ENCODE data around the gene ATP8A2. TPM values are rescaled to one million over a fixed set of nuclear protein-coding genes. Genes with fewer than 3 reads are reported as not detected.

Gene ATP8A2
- total RNA-seq, 1 donor, result 0.72 TPM

GRCh38 chr13:25608181-25608580 lies 236.4 kb downstream of the ATP8A2 start:
- Histone ChIP-seq H3K79me2 (ENCODE audit: insufficient read depth, low read length) (no peaks in the 10 kb centered on the region), H4K20me1 (ENCODE audit: insufficient read depth, low read length) (no peaks in the 10 kb centered on the region), H3K4me2 (ENCODE audit: insufficient read depth, low read length) (no peak overlapping the region), H2AFZ (ENCODE audit: low read length) (no peak overlapping the region), H3K27ac (ENCODE audit: low read depth, low read length) (no peak overlapping the region), H3K27me3 (ENCODE audit: insufficient read depth, low read length) (no peaks in the 10 kb centered on the region), H3K36me3 (ENCODE audit: insufficient read depth, low read length) (no peaks in the 10 kb centered on the region), H3K9me3 (ENCODE audit: low read depth, low read length) (no peaks in the 10 kb centered on the region), H3K4me1 (ENCODE audit: insufficient read depth, low read length) (no peaks in the 10 kb centered on the region), H3K4me3 (ENCODE audit: insufficient read depth, low read length) (no peak overlapping the region)
- TF ChIP-seq CTCF (IDR thresholded peaks at IDR 0.05; ENCODE audit: extremely low read depth, low read depth, low read length), result no peak
- DNase-seq (ENCODE audit: insufficient read length, low spot score, missing footprints), result peak; percentile 9

- Histone ChIP-seq H3K27ac (ENCODE audit: low read depth, low read length) (no peak overlapping the region), H3K9me3 (ENCODE audit: low read depth, low read length) (no peaks in the 10 kb centered on the region), H3K36me3 (ENCODE audit: insufficient read depth, low read length) (no peaks in the 10 kb centered on the region), H3K4me2 (ENCODE audit: insufficient read depth, low read length) (no peak overlapping the region), H2AFZ (ENCODE audit: low read length) (no peak overlapping the region), H3K79me2 (ENCODE audit: insufficient read depth, low read length) (no peaks in the 10 kb centered on the region), H3K27me3 (ENCODE audit: insufficient read depth, low read length) (no peaks in the 10 kb centered on the region), H4K20me1 (ENCODE audit: insufficient read depth, low read length) (no peaks in the 10 kb centered on the region), H3K4me1 (ENCODE audit: insufficient read depth, low read length) (no peaks in the 10 kb centered on the region), H3K4me3 (ENCODE audit: insufficient read depth, low read length) (no peak overlapping the region)
- no peak for TF ChIP-seq CTCF (IDR thresholded peaks at IDR 0.05; ENCODE audit: extremely low read depth, low read depth, low read length)
- DNase-seq (ENCODE audit: insufficient read length, low spot score, missing footprints), result no peak
Observed at GRCh38 chr13:25616674-25617073, 244.9 kb downstream of the ATP8A2 start.

GRCh38 chr13:25619897-25620296 lies 248.1 kb downstream of the ATP8A2 start:
- no peak overlapping the region for H3K27ac ChIP-seq (ENCODE audit: low read depth, low read length)
- no peaks in the 10 kb centered on the region for H3K9me3 ChIP-seq (ENCODE audit: low read depth, low read length)
- no peaks in the 10 kb centered on the region for H3K27me3 ChIP-seq (ENCODE audit: insufficient read depth, low read length)
- H4K20me1 ChIP-seq (ENCODE audit: insufficient read depth, low read length), result no peaks in the 10 kb centered on the region
- H3K36me3 ChIP-seq (ENCODE audit: insufficient read depth, low read length), result no peaks in the 10 kb centered on the region
- H3K4me2 ChIP-seq (ENCODE audit: insufficient read depth, low read length), result no peak overlapping the region
- H3K4me1 ChIP-seq (ENCODE audit: insufficient read depth, low read length), result no peaks in the 10 kb centered on the region
- H2AFZ ChIP-seq (ENCODE audit: low read length), result no peak overlapping the region
- DNase-seq (ENCODE audit: insufficient read length, low spot score, missing footprints), result no peak
- H3K79me2 ChIP-seq (ENCODE audit: insufficient read depth, low read length), result no peaks in the 10 kb centered on the region
- TF ChIP-seq CTCF (IDR thresholded peaks at IDR 0.05; ENCODE audit: extremely low read depth, low read depth, low read length), result no peak
- H3K4me3 ChIP-seq (ENCODE audit: insufficient read depth, low read length), result no peak overlapping the region

- Histone ChIP-seq H3K79me2 (ENCODE audit: insufficient read depth, low read length) (no peaks in the 10 kb centered on the region), H4K20me1 (ENCODE audit: insufficient read depth, low read length) (no peaks in the 10 kb centered on the region), H3K9me3 (ENCODE audit: low read depth, low read length) (no peaks in the 10 kb centered on the region), H2AFZ (ENCODE audit: low read length) (no peak overlapping the region), H3K4me2 (ENCODE audit: insufficient read depth, low read length) (no peak overlapping the region), H3K4me1 (ENCODE audit: insufficient read depth, low read length) (no peaks in the 10 kb centered on the region), H3K27me3 (ENCODE audit: insufficient read depth, low read length) (no peaks in the 10 kb centered on the region), H3K27ac (ENCODE audit: low read depth, low read length) (no peak overlapping the region), H3K36me3 (ENCODE audit: insufficient read depth, low read length) (no peaks in the 10 kb centered on the region), H3K4me3 (ENCODE audit: insufficient read depth, low read length) (no peak overlapping the region)
- DNase-seq (ENCODE audit: insufficient read length, low spot score, missing footprints), result no peak
- TF ChIP-seq CTCF (IDR thresholded peaks at IDR 0.05; ENCODE audit: extremely low read depth, low read depth, low read length), result no peak
Observed at GRCh38 chr13:25625414-25625813, 253.6 kb downstream of the ATP8A2 start.

Data from osteoblast (primary cell).